A172 (cell line): ENCODE results near the gene PRRG1. TPM values are rescaled to one million over a fixed set of nuclear protein-coding genes. Genes with fewer than 3 reads are reported as not detected.
"Not testable (repeated sequence)": the region's sequence is repeated elsewhere in the genome, so short reads cannot be mapped to it uniquely, and the experiment has no call there.

Source experiments
- DNase-seq: peaks from one replicate; pipeline ENCODE4 v3.0.0-alpha.2; 2015; ENCODE audit warnings: low spot score
- total RNA-seq: library from RNA; depleted of rRNA; stranded (reverse); fragments of >200 nt; shearing (Covaris generic); gene quantifications from 2 replicates; pipeline ENCODE4 v1.2.3, GENCODE V29; 2014; rRNA removed

PRRG1 gene
- total RNA-seq, result 16.9 and 18.0 TPM in 2 replicates

DNA sequence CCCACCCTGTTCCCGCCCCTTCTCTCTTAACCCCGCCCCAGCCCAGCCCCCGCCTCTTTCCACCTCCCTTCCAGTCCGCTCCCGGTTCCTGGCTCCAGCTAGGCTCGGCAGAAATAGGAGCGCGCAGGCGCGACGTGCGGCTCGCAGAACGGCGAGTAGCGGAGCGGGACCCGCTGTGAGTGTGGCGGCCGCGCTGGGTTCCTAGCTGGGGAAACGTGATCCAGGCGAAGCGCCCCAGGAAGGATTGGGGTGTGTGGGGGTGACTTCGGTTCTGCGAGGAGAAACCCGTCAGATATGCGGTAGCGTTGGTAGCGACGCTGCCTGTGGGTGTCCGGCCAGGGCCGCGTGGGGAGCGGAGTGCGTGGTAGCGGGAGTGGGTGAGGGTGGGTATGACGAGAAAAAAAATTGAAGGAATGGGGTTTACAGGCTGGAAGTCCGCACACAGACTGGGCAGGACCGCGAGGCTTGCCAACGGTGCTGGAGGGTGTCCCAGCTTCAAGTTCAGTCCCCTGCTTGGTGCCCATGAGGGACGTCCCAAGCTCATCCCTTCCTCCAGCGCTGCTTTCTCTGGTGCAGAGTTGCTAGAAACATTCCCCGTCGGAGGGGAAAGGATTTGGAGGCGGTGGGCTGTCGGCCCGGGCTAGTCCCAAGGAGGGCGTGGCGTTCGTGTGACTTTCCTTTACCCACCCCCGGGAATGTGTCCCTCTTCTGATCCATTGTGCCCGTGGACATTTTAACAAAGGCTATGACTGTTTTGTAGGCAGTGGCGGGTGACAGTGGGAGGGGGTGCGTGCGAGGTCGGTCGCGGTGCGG lies at the start of gene PRRG1:
PRRG1 (plus strand) TSS at position 144 of the 813 bp plus-strand sequence. CDS start 56,886 bp downstream, outside the sequence.
- peak; percentile 48 for DNase-seq

DNA sequence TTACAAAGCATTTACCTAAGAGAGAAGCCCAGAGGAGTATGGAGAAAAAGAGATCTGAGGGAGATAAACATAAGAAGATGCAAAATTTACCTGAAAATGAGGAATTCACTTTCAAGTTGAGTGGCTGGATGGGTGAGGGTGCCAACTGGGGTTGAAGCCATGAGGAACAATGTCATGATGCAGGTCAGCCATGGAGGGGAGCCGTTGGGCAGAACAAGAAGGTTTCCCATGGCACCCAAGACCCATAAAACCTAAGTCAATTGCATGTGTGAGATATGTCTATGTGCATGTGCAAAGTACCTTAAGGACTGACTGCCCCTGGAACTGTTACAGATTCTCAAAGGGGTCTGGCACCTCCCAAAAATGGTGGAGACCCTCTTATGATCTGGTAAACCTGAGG lies 46.6 kb upstream of the PRRG1 start:
- no peak for DNase-seq

DNA sequence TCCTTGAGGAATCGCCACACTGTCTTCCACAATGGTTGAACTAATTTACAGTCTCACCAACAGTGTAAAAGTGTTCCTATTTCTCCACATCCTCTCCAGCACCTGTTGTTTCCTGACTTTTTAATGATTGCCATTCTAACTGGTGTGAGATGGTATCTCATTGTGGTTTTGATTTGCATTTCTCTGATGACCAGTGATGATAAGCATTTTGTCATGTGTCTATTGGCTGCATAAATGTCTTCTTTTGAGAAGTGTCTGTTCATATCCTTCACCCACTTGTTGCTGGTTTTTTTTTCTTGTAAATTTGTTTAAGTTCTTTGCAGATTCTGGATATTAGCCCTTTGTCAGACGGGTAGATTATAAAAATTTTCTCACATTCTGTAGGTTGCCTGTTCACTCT lies 43.9 kb upstream of the PRRG1 start:
- DNase-seq, result not testable (repeated sequence)

DNA sequence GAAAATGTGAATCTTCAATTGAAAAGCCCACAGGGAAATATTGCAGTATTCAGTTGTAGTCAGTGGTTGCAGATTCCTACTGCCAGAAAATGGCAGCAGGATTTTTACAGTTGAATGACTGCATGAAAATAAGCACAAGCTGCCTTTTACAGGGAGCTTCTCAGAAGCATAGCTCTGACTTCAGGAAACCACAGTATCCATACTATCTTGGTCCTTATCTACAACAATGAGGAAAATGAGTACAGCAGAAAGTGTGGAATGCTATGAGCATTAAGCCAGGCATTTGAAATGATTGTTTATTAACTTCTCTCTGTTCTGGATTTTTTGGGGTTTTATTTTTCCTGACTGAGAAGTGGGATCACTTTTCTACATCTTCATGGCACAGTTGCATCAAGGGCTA lies 34.6 kb upstream of the PRRG1 start:
- peak; percentile 25 for DNase-seq

DNA sequence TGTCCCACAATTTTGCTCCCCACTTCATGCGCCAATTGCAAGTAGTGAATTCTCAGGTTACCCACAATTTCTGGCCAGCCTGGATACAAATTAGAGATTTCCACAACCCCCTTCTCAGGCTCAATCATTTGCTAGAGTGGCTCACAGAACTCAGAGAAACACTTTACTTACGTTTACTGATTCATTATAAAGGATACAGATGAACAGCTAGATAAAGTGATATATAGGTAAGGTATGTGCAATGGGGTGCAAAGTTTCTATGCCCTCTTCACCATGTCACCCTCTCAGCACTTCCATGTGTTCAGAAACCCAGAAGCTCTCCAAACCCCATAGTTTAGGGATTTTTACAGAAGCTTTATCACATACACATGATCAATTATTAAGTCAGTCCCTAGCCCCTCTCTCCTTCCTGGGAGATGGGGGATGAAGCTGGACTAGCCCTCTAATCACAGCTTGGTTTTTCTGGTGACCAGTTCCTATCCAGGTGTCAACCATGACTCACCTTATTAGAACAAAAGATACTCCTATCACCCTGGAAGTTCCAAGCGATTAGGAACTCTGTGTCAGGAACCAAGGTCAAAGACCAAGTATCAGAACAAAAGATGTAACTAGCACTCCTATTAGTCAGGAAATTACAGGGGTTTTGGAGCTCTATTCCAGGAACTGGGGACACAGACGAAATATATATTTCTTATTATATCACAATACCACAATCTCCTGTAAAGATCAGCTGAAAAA lies 33.5 kb upstream of the PRRG1 start:
- DNase-seq, result no peak

DNA sequence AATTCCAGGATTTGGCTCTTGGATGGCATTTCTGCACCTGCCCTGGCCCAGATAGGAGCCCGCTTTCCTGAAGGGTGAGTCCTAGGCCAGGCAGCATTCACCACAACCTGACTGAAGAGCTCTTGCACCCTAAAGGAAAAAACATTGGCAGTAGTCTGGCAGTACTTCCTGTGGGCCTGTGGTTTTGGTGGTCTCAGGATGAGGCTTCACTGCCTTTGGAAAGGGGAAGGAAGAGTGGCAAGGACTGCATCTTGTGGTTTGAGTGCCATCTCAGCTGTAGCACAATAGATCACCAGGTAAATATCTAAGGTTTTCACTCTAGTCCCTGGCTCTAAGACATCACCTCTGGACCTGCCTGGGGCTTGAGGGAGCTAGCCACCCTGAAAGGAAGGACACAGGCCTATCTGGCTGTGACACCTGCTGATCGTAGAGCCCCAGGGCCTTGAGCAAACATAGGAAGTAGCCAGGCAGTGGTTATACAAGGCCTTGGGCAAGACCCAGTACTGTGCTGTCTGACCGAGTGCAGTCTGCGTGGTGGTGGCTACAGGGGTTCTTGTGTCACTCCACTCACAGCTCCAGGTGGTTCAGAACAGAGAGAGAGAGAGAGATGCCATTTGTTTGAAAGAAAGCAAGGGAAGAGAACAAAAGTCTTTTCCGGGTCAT lies 28.5 kb upstream of the PRRG1 start:
- no peak for DNase-seq

DNA sequence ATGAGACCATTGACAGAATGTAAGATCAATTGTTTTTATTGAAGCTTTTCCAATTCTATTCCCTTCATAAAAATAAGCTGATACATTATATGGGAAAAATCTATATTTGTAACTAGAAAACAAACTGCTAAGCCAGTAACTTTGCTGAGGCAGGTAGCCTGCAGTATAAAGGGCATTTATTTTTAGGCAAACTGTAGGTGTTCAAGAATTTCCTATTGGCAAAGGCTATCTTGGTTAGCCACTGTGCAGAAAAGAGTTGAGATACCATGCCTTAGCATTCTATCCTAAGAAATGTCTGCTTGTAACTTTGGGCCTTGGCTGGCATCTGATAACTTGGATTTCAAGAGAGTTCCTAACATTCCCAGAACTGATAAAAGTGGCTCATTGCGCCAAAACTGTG lies 18.5 kb upstream of the PRRG1 start:
- no peak for DNase-seq

DNA sequence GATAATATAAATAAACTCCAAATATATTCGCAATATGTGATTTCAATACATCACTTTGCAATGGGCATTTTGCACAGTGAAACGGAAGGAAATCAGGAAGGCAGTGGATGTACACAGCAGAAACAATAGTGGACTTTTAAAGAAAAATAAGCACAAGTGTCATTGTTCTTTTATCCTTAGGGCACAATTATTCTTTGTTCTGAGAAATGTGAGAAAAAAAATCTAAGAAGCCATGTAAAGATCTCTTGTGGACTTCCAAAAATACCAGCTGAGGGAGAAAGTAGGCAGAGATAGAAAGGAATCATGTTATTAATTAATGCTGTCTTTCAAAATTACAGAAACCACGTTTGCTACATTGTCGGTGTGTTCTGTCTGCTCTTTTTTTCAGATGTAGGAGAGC lies 17.6 kb upstream of the PRRG1 start:
- no peak for DNase-seq

DNA sequence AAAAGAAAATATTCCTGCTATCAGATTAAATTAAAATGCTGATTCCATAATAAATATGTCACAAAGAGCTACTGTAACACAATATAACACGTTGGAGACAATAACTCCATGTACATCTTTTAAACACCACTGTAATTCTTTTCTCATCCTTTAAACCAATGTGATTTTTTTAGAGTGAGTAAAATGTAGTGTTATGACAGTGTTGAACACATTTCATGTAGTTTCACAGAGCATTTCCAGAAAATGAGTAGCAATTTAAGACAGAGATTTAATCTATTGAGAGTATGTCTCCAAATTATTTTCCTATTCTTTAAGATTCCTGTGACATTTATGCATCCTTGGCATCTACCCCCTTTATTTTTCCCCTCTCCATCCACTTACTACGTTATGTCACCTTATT lies 17.1 kb upstream of the PRRG1 start:
- no peak for DNase-seq

DNA sequence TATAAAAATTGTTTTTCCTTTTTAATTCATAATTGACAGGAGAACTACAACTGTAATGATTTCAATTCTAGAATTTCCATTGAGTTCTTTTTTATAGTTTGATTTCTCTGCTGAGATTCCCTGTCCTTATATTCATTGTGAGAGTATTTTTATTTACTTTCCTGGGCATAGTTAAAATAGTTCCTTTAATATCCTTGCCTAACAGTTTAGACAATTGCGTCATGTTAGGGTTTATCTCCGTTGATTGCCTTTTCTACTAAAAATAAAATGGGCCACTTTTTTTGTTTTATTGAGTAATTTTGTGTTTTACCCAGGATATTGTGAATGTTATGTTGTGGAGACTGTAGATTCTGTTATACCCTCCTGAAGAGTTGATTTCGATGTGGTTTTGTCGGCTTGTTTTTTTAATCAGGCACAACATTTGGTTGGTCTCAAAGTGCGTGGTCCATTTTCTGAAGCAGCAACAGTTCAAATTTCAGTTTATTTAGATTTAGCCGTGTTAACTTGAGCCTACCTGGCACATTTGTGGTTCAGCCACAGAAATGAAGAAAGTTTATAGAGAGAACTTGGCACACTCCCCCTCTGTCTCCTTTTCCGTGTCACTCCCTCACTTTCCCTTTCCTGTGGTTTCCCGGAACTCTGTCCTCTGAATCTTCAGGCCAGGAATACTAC lies 16.0 kb upstream of the PRRG1 start:
- DNase-seq, result no peak

DNA sequence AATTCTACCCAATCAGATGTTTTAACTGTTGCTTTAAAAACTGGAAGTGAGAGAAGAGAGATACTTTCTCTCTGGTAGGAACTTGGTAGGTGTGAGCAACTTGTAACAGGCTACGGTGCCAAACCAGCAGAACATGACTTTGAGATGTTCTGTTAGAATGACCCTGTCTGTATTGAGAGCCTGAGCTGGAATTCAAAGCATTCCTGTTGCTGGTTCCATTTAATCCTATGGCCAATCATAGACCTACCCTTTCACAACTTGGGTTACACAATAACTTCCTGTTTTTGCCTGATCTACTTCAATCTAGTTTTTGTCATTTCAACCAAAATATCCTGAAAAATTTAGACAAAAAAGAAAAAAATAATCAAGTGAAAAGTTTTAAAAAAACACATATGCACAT lies 1.7 kb upstream of the PRRG1 start:
- DNase-seq, result peak; percentile 4

DNA sequence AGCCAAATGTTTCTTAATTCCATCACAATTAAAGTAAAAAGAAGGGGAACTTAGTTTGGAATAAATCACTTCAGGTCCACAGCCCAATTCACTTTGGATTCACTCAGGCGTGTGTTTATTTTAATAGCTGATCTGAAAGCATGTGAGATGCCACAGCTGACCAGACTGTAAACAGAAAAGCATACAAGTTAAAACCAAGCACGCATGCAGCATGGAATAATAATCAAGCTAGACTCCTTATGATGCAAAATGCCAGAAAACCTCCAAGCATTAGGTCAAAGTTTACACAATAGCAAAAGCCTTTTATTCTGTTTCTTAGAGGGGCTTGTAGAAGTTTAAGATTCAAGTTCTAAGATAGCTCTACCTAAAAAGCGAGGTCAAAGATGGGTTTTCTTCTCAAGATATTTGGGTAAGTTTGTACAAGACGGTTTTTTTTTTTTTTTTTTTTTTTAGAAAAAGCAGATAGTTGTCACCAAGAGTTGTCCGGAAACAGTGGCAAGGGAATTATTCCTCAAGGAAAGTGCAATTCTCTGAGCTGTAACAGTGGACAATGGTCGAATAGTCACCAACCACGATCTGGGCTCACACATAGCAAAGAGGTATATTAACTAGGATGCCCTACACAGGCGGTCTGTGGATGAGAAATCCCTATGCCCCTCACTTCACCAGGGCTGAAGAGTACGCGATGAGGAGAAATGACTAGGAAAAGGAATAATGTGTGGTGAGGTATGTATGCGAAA lies 763 bp upstream of the PRRG1 start:
- peak; percentile 6 for DNase-seq

DNA sequence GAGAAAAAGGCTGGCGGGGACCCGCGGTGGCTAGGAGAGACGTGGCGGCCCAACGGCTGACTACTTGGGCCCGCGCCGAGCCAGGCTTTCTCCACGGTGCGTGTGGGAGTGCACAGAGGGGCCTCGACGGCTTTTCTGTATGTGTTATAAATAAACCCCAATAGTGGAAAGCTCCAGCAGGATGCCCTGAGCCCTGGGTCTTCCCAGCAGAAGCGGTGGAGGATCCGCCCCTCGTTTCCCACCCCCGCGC lies 268 bp upstream of the PRRG1 start:
- DNase-seq, result no peak

DNA sequence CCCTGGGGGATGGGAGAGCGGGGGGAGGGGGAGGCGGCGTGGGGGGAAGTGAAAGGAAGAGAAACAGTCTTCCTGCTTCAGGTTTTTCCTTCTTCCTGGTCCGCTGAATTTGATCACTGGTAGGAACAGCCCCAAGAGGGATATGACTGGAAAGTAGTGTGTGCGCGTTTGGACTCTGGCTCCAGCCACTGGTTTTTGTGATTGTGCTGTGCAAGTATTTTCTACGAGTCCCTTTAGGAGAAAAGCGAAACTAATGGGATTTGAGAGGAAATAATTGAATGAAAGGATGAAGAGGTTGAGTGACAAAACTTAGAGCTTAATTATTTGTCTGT lies 836 bp downstream of the PRRG1 start:
- DNase-seq, result peak; percentile 16

DNA sequence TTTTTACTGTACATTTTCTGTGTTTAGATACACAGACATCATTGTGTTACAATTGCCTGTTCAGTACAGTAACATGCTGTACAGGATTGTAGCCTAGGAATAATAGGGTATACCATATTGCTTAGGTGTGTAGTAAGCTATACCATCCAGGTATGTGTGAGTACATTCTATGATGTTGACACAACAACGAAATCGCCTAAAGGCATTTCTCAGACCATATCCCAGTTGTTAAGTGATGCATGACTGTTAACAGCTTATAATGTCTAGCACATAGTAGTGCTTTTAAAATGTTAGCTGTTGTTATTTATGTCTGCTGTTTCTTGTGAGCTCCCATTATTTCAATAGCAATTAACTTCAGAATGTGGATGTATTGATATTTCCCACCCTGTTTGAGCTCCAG lies 4.5 kb downstream of the PRRG1 start:
- DNase-seq, result no peak

DNA sequence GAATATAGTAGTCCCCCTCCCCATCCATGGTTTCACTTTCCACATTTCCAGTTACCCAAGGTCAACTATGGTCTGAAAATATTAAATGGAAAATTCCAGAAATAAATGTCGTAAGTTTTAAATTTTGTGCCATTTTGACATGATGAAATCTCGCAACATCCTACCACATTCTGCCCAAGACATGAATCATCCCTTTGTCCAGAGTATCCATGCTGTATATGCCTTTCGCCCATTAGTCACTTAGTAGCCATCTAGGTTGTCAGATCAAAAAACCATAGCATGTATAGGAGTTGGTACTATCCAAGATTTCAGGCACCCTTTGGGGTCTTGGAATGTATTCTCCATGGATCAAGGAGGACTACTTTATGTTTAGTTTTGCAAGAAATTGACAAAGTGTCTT lies 8.3 kb downstream of the PRRG1 start:
- DNase-seq, result no peak

DNA sequence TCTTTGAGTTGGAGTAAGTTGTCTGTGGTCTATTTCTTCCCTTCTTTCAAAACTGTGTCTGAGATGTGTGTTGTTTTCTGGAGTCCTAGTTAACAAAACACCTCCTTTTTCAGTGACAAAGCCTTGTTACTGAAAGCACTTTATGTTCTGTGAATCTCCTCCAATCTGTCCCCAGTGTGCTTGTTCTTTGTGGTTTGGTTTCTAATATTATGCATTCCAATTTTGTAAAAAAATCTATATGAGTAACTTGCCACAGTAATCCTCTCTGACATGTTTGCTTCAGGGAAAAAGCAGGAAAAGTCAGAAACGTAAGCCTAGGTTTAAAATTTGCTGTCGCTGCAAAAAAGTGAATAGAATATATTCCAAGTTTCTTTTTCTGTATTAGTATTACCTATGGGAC lies 12.4 kb downstream of the PRRG1 start:
- DNase-seq, result no peak

DNA sequence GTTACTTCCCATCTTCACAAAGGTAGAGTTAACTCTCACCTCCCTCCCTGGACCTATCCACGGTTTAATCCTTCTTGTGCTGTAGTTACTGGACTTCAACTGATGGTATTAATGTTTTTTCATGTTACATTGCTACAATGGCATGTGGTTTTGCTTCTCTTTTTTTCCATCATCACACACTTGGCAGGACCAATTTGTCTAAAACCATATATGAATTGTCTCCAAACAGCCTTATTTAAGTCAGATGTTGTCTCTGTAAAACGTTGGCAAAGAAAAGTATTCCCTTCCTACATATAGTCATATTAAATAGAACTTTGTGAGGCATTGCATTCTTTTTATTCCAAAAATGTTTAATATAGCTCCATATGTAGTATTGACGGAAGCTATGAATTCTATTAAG lies 15.5 kb downstream of the PRRG1 start:
- no peak for DNase-seq

DNA sequence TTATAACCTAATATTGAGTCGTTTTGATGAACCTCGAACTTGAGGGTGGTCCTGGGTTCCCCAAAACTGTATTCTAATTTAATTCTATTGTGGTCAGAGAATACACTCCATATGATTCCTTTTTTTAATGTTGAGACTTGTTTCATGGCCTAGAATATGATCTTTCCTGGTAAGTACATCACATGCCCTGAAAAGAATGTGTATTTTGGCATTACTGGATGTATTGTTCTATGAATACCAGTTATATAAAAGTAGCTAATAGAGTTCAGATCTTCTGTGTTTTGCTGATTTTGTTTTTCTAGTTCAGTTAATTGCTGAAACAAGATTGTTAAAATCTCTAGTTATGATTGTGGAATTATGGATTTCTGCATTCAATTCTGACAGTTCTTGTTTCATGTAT lies 18.8 kb downstream of the PRRG1 start:
- DNase-seq, result no peak

DNA sequence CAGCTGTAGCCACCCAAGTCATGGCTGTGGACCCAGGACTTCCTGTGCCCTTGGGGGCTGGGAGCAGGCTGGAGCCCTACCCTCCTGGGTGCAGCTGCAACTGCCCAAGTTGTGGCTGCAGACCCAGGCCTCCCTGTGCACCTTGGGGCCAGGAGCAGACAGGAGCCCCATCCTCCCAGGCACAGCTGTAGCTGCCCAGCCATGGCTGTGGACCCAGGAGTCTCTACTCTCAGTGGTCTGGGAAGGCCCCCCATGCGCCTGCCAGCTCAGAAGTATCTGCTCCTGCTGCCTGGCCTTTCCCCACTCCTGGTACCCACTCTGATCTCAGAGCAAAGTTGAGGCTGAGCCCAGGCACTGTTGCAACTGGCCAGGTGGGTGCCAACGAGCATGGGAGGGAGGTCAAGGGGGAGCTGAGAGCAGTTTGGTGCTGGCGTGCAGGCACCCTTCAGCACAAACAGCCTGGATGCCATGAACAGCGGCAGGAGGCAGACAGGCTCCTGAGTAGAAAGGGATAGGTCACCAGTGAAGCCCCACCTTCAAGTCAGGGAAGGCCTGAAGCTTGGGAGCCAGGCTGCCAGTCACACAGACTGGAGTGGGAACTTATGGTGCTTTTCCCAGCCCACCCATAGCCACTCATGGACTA lies 21.5 kb downstream of the PRRG1 start:
- no peak for DNase-seq

DNA sequence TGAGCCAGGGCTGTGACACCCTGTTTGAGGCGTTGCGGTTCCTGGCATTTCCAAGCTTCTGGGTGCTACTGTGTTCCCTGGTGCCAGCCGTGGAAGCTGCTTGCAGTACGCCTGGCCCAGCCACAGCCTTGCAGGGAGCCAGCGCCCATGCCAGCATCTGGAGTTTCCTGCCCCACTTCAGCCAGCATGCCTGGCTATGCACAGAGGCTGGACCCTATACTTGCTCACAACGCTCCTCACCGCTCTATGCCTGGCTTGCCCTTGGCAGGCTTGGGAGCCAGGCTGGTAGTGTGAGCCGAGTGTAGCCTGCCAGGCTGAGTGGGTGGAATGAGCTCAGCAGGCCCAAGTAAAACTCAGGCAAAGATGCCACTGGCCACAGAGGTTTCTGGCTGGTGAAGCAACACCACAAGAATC lies 22.4 kb downstream of the PRRG1 start:
- no peak for DNase-seq
